ENCODE data around the gene MAN2C1. TPM values are rescaled to one million over a fixed set of nuclear protein-coding genes. Genes with fewer than 3 reads are reported as not detected.

Gene MAN2C1
- total RNA-seq, 5 donors from 2014 or later (not counting 1 experiment from before 2014, with no cell fraction given), result 357 to 529 (median 447) TPM

- Histone ChIP-seq H3K4me1 (ENCODE audit: control insufficient read depth in 1 of 2, extremely low read depth in 1 of 2, insufficient read depth in 2 of 2, low read length in 2 of 2) (no peaks in the 10 kb centered on the region), H3K27me3 (replicated peaks in 1 of 2; ENCODE audit: control insufficient read depth in 2 of 2, extremely low read depth in 1 of 2, insufficient read depth in 2 of 2, low read length in 1 of 2) (no peaks in the 10 kb centered on the region), H3K27ac (ENCODE audit: low read length) (no peak overlapping the region), H3K36me3 (ENCODE audit: control insufficient read depth in 2 of 2, extremely low read depth in 1 of 2, insufficient read depth in 1 of 2, low read length in 1 of 2) (peaks cover 26 to 60% of the 10 kb centered on the region in 2 donors), H3K4me3 (ENCODE audit: control insufficient read depth in 1 of 2, extremely low read depth in 1 of 2, low read length in 1 of 2) (no peak overlapping the region), H3K9me3 (no peaks in the 10 kb centered on the region)
- no peak overlapping the region for H3K4me3 Mint-ChIP-seq
- H3K27ac Mint-ChIP-seq, result no peak overlapping the region
- H3K9me3 Mint-ChIP-seq, result no peaks in the 10 kb centered on the region
- H3K36me3 Mint-ChIP-seq, result peaks cover 16% of the 10 kb centered on the region
- POLR2A ChIA-PET, result no interaction called here
- H3K4me1 Mint-ChIP-seq, result peaks cover 0 to 2% (median 0%) of the 10 kb centered on the region in 3 donors
- ATAC-seq (replicated peaks in 1 of 4), result no peak
- WGBS (ENCODE audit: insufficient coverage), result 100% methylated on average over 7 of the region's 10 CpGs
- DNase-seq, result no peak
- no peaks in the 10 kb centered on the region for H3K27me3 Mint-ChIP-seq
- CTCF ChIA-PET, result no interaction called here
Observed at GRCh38 chr15:75358771-75359536, 9.5 kb downstream of the MAN2C1 start.

- H3K4me3 Mint-ChIP-seq, result no peak overlapping the region
Observed at GRCh38 chr15:75357976-75358673, 10.3 kb downstream of the MAN2C1 start.

GRCh38 chr15:75356517-75356916 lies 11.9 kb downstream of the MAN2C1 start:
- CTCF ChIA-PET, result interaction anchor here in 1 of 2 donors (0.7 to 1.1 kb wide), 2 partner anchors 11 to 39 kb away, joined by 3 read pairs; no protein-coding TSS in a partner anchor
- Histone ChIP-seq H3K4me3 (ENCODE audit: control insufficient read depth in 1 of 2, extremely low read depth in 1 of 2, low read length in 1 of 2) (no peak overlapping the region), H3K4me1 (ENCODE audit: control insufficient read depth in 1 of 2, extremely low read depth in 1 of 2, insufficient read depth in 2 of 2, low read length in 2 of 2) (no peaks in the 10 kb centered on the region), H3K9me3 (no peaks in the 10 kb centered on the region), H3K27me3 (replicated peaks in 1 of 2; ENCODE audit: control insufficient read depth in 2 of 2, extremely low read depth in 1 of 2, insufficient read depth in 2 of 2, low read length in 1 of 2) (no peaks in the 10 kb centered on the region), H3K36me3 (ENCODE audit: control insufficient read depth in 2 of 2, extremely low read depth in 1 of 2, insufficient read depth in 1 of 2, low read length in 1 of 2) (peaks cover 26 to 37% of the 10 kb centered on the region in 2 donors), H3K27ac (ENCODE audit: low read length) (no peak overlapping the region)
- no peak overlapping the region for H3K4me3 Mint-ChIP-seq
- peaks cover 10% of the 10 kb centered on the region for H3K36me3 Mint-ChIP-seq
- H3K27me3 Mint-ChIP-seq, result no peaks in the 10 kb centered on the region
- H3K4me1 Mint-ChIP-seq, result no peaks in the 10 kb centered on the region
- no peak overlapping the region for H3K27ac Mint-ChIP-seq
- POLR2A ChIA-PET, result no interaction called here
- ATAC-seq (replicated peaks in 1 of 4) (no peak), DNase-seq (no peak)
- 96% methylated on average over 20 of the region's 20 CpGs for WGBS (ENCODE audit: insufficient coverage)
- H3K9me3 Mint-ChIP-seq, result no peaks in the 10 kb centered on the region

More at GRCh38 chr15:75357976-75358673, 10.3 kb downstream of the MAN2C1 start:
- Histone ChIP-seq H3K4me3 (ENCODE audit: control insufficient read depth in 1 of 2, extremely low read depth in 1 of 2, low read length in 1 of 2) (no peak overlapping the region), H3K4me1 (ENCODE audit: control insufficient read depth in 1 of 2, extremely low read depth in 1 of 2, insufficient read depth in 2 of 2, low read length in 2 of 2) (no peaks in the 10 kb centered on the region), H3K9me3 (no peaks in the 10 kb centered on the region), H3K27ac (ENCODE audit: low read length) (no peak overlapping the region), H3K27me3 (replicated peaks in 1 of 2; ENCODE audit: control insufficient read depth in 2 of 2, extremely low read depth in 1 of 2, insufficient read depth in 2 of 2, low read length in 1 of 2) (no peaks in the 10 kb centered on the region), H3K36me3 (ENCODE audit: control insufficient read depth in 2 of 2, extremely low read depth in 1 of 2, insufficient read depth in 1 of 2, low read length in 1 of 2) (peaks cover 26 to 53% of the 10 kb centered on the region in 2 donors)
- Mint-ChIP-seq H3K27me3 (no peaks in the 10 kb centered on the region), H3K27ac (no peak overlapping the region), H3K4me1 (peaks cover 0 to 2% (median 0%) of the 10 kb centered on the region in 3 donors), H3K36me3 (peaks cover 13% of the 10 kb centered on the region), H3K9me3 (no peaks in the 10 kb centered on the region)
- ChIA-PET POLR2A (no interaction called here), CTCF (no interaction called here)
- DNase-seq, result no peak
- ATAC-seq (replicated peaks in 1 of 4), result no peak
- 98% methylated on average over 9 of the region's 17 CpGs for WGBS (ENCODE audit: insufficient coverage)

- Mint-ChIP-seq H3K9me3 (no peaks in the 10 kb centered on the region), H3K4me3 (no peak overlapping the region), H3K27ac (no peak overlapping the region), H3K27me3 (no peaks in the 10 kb centered on the region), H3K36me3 (peaks cover 10% of the 10 kb centered on the region), H3K4me1 (peaks cover 0 to 2% (median 0%) of the 10 kb centered on the region in 3 donors)
- POLR2A ChIA-PET, result no interaction called here
- no peaks in the 10 kb centered on the region for H3K4me1 ChIP-seq (ENCODE audit: control insufficient read depth in 1 of 2, extremely low read depth in 1 of 2, insufficient read depth in 2 of 2, low read length in 2 of 2)
- DNase-seq (no peak), ATAC-seq (replicated peaks in 1 of 4) (no peak)
- H3K4me3 ChIP-seq (ENCODE audit: control insufficient read depth in 1 of 2, extremely low read depth in 1 of 2, low read length in 1 of 2), result no peak overlapping the region
- CTCF ChIA-PET, result interaction anchor here in 1 of 2 donors (1.1 kb wide), 1 partner anchor 12 kb away, joined by 3 read pairs; no protein-coding TSS in a partner anchor
- H3K27ac ChIP-seq (ENCODE audit: low read length), result no peak overlapping the region
- no peaks in the 10 kb centered on the region for H3K9me3 ChIP-seq
- no peaks in the 10 kb centered on the region for H3K27me3 ChIP-seq (replicated peaks in 1 of 2; ENCODE audit: control insufficient read depth in 2 of 2, extremely low read depth in 1 of 2, insufficient read depth in 2 of 2, low read length in 1 of 2)
- peaks cover 23 to 32% of the 10 kb centered on the region in 2 donors for H3K36me3 ChIP-seq (ENCODE audit: control insufficient read depth in 2 of 2, extremely low read depth in 1 of 2, insufficient read depth in 1 of 2, low read length in 1 of 2)
- WGBS (ENCODE audit: insufficient coverage), result 96% methylated on average over 28 of the region's 28 CpGs
Observed at GRCh38 chr15:75356006-75356405, 12.4 kb downstream of the MAN2C1 start.

GRCh38 chr15:75355369-75355768 lies 13.0 kb downstream of the MAN2C1 start:
- no peak overlapping the region for H3K4me3 Mint-ChIP-seq
- ChIA-PET POLR2A (no interaction called here), CTCF (no interaction called here)

GRCh38 chr15:75354454-75354853 lies 14.0 kb downstream of the MAN2C1 start:
- peaks cover 0 to 16% of the 10 kb centered on the region in 2 experiments for H3K4me1 ChIP-seq (ENCODE audit: control insufficient read depth in 1 of 2, extremely low read depth in 1 of 2, insufficient read depth in 2 of 2, low read length in 2 of 2)
- no peaks in the 10 kb centered on the region for H3K27me3 ChIP-seq (replicated peaks in 1 of 2; ENCODE audit: control insufficient read depth in 2 of 2, extremely low read depth in 1 of 2, insufficient read depth in 2 of 2, low read length in 1 of 2)
- 100% methylated on average over 1 of the region's 7 CpGs for WGBS (ENCODE audit: insufficient coverage)
- no peak for DNase-seq
- H3K9me3 Mint-ChIP-seq, result peaks cover 5 to 12% (median 7%) of the 10 kb centered on the region in 3 donors
- no peak overlapping the region for H3K27ac ChIP-seq (ENCODE audit: low read length)
- no peaks in the 10 kb centered on the region for H3K27me3 Mint-ChIP-seq
- ATAC-seq (replicated peaks in 1 of 4), result no peak
- ChIA-PET POLR2A (no interaction called here), CTCF (interaction anchor here in 1 of 2 donors (1.2 kb wide), 1 partner anchor 13 kb away, joined by 4 read pairs; no protein-coding TSS in a partner anchor)
- no peaks in the 10 kb centered on the region for H3K9me3 ChIP-seq
- H3K27ac Mint-ChIP-seq, result no peak overlapping the region
- H3K36me3 Mint-ChIP-seq, result peaks cover 13% of the 10 kb centered on the region
- H3K4me3 Mint-ChIP-seq, result no peak overlapping the region
- no peak overlapping the region for H3K4me3 ChIP-seq (ENCODE audit: control insufficient read depth in 1 of 2, extremely low read depth in 1 of 2, low read length in 1 of 2)
- peaks cover 14 to 17% (median 15%) of the 10 kb centered on the region in 3 donors for H3K4me1 Mint-ChIP-seq
- H3K36me3 ChIP-seq (ENCODE audit: control insufficient read depth in 2 of 2, extremely low read depth in 1 of 2, insufficient read depth in 1 of 2, low read length in 1 of 2), result peaks cover 18 to 25% of the 10 kb centered on the region in 2 donors

More at GRCh38 chr15:75355369-75355768, 13.0 kb downstream of the MAN2C1 start:
- Mint-ChIP-seq H3K9me3 (peaks cover 0 to 3% (median 0%) of the 10 kb centered on the region in 3 donors), H3K36me3 (peaks cover 8% of the 10 kb centered on the region), H3K4me1 (peaks cover 5 to 8% (median 6%) of the 10 kb centered on the region in 3 donors), H3K27me3 (no peaks in the 10 kb centered on the region), H3K27ac (no peak overlapping the region)
- peaks cover 0 to 6% of the 10 kb centered on the region in 2 experiments for H3K4me1 ChIP-seq (ENCODE audit: control insufficient read depth in 1 of 2, extremely low read depth in 1 of 2, insufficient read depth in 2 of 2, low read length in 2 of 2)
- 94% methylated on average over 2 of the region's 4 CpGs for WGBS (ENCODE audit: insufficient coverage)
- no peak overlapping the region for H3K4me3 ChIP-seq (ENCODE audit: control insufficient read depth in 1 of 2, extremely low read depth in 1 of 2, low read length in 1 of 2)
- H3K27ac ChIP-seq (ENCODE audit: low read length), result no peak overlapping the region
- no peak for ATAC-seq (replicated peaks in 1 of 4)
- DNase-seq, result no peak
- H3K27me3 ChIP-seq (replicated peaks in 1 of 2; ENCODE audit: control insufficient read depth in 2 of 2, extremely low read depth in 1 of 2, insufficient read depth in 2 of 2, low read length in 1 of 2), result no peaks in the 10 kb centered on the region
- no peaks in the 10 kb centered on the region for H3K9me3 ChIP-seq
- peaks cover 23 to 32% of the 10 kb centered on the region in 2 donors for H3K36me3 ChIP-seq (ENCODE audit: control insufficient read depth in 2 of 2, extremely low read depth in 1 of 2, insufficient read depth in 1 of 2, low read length in 1 of 2)

Data from T-cell (primary cell).